ENCODE results near the gene SKOR2.

Gene SKOR2

DNA sequence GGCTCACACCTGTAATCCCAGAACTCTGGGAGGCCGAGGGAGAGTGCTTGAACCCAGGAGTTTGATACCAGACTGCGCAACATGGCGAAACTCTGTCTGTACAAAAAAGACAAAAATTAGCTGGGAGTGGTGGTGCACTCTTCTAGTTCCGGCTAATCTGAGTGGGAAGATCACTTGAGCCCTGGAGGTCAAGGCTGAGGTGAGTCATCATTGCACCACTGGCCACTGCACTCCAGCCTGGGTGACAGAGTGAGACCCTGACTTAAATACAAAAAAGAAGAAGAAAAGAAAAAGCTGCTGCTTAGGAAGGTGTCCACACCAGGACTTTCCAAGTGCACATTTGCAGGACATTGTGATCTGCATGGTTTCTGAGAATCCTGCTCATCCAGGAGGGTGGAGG is 16.4 kb downstream of the SKOR2 start:
- Histone ChIP-seq H3K27me3 (peaks cover 80% of the 10 kb centered on the region), H3K4me1 (ENCODE audit: control insufficient read depth in 1 of 2, insufficient read depth in 1 of 2, low read depth in 1 of 2, low read length in 1 of 2) (no peaks in the 10 kb centered on the region), H3K36me3 (no peaks in the 10 kb centered on the region), H3K9me3 (no peaks in the 10 kb centered on the region), H3K27ac (no peak overlapping the region), H3K4me3 (ENCODE audit: low read depth in 1 of 2, low read length in 1 of 2) (no peak overlapping the region)
- TF ChIP-seq, protein P1, sequence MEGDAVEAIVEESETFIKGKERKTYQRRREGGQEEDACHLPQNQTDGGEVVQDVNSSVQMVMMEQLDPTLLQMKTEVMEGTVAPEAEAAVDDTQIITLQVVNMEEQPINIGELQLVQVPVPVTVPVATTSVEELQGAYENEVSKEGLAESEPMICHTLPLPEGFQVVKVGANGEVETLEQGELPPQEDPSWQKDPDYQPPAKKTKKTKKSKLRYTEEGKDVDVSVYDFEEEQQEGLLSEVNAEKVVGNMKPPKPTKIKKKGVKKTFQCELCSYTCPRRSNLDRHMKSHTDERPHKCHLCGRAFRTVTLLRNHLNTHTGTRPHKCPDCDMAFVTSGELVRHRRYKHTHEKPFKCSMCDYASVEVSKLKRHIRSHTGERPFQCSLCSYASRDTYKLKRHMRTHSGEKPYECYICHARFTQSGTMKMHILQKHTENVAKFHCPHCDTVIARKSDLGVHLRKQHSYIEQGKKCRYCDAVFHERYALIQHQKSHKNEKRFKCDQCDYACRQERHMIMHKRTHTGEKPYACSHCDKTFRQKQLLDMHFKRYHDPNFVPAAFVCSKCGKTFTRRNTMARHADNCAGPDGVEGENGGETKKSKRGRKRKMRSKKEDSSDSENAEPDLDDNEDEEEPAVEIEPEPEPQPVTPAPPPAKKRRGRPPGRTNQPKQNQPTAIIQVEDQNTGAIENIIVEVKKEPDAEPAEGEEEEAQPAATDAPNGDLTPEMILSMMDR (IDR thresholded peaks at IDR 0.05) = no peak

DNA sequence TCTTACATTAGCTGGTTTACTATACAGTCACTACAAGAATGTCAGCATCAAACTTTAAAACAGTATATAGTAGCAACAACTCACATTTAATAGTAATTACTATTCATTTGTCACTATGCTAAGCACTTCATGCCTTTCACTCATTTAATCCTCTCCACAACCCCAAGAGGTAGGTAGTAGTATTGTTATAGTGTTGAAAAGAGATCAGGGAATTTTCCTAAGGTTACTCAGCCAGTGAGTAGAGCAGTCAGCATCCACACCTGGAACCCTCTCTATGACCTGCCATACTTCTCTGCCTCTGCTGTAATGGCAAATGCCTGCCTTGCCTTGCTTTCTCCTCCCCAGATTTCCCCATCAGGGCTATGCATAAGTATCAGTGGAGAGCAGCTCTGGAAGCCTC is 24.8 kb downstream of the SKOR2 start:
- no peak overlapping the region for H3K4me3 ChIP-seq (ENCODE audit: low read depth in 1 of 2, low read length in 1 of 2)
- no peak overlapping the region for H3K27ac ChIP-seq
- H3K36me3 ChIP-seq = no peaks in the 10 kb centered on the region
- no peaks in the 10 kb centered on the region for H3K4me1 ChIP-seq (ENCODE audit: control insufficient read depth in 1 of 2, insufficient read depth in 1 of 2, low read depth in 1 of 2, low read length in 1 of 2)
- no peaks in the 10 kb centered on the region for H3K9me3 ChIP-seq
- peaks cover 92% of the 10 kb centered on the region for H3K27me3 ChIP-seq
- TF ChIP-seq, protein P1 (IDR thresholded peaks at IDR 0.05) = no peak

DNA sequence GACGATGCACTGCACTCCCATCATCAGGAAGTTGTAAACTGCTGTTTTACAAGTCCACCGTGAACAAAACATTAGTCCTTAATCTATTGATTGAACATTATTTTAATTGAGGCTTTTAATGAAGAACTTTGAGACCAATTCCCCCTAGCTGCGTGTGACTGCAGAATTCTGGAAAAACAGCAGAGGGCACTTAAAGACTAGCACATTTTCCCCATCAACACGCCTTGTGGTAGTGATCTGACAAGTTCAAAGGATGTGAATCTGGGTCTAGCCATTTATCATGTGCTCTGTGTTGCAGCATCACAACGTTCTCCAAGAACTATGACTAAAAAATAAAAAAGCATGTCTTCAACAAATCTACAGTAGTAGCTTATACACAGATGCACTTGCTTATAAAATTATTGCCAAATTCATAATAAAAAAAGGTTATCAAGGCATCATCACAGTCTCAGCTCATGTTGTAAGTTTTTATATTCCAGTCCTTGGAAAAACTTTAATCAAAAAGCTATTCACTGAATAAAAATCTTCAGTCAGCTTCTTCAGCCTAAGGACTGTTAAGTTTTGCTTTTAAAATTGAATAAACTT is 35.8 kb downstream of the SKOR2 start:
- TF ChIP-seq, protein P1 (IDR thresholded peaks at IDR 0.05) = no peak
- peaks cover 96% of the 10 kb centered on the region for H3K27me3 ChIP-seq
- H3K4me1 ChIP-seq (ENCODE audit: control insufficient read depth in 1 of 2, insufficient read depth in 1 of 2, low read depth in 1 of 2, low read length in 1 of 2) = no peaks in the 10 kb centered on the region
- no peak overlapping the region for H3K4me3 ChIP-seq (ENCODE audit: low read depth in 1 of 2, low read length in 1 of 2)
- H3K36me3 ChIP-seq = no peaks in the 10 kb centered on the region
- H3K27ac ChIP-seq = no peak overlapping the region
- H3K9me3 ChIP-seq = no peaks in the 10 kb centered on the region

DNA sequence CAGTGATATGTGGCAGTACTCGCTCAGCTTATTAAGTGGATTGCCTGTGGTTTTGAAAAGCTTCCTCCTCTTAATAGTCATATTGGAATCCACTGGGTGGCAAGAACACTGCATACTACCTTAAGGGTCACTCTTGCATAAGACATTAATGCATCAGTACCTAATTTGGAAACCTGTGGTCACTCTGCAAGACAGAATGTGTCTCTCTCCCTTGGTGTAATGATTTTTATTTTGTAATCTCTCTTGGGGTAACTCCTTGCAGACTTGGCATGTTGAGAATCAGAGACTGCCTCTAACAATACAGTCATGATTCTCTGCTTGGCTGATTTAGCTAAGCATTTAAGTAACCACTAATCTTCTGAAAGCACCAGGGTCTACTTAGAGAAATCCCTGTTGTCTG is 42.3 kb downstream of the SKOR2 start:
- TF ChIP-seq, protein P1 (IDR thresholded peaks at IDR 0.05) = no peak

DNA sequence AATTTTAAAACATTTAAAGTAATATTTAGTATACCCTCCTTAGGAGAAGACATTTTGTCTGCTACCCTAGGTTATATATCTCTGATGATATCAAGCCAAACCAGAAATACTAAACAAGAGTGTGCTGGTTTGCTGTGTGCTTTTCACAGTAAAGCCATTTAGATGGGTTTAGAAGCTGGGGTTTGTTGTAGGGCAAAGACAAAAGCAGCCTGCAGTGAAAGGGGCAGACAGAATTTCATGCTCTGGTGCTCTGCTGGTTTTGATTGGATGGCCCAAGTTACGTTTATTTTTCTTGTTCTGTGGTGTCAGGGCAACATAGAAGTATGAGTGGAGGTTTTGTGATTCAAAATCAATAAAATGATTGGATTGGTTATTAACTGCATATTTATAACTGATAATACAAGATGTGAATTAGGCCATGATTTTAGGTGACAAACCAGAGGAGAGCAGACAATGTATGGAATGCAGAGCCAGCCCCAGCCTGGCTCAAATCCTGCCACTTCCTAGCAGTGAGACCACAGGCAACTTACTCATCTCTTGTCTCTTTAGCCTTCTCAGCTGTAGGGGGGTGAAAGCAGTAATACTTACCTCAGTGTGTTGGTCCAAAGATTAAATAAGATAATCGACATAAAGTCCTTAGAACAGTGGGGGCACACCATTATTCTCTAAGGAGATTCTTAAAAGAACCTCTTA is 44.4 kb downstream of the SKOR2 start:
- Histone ChIP-seq H3K4me3 (ENCODE audit: low read depth in 1 of 2, low read length in 1 of 2) (no peak overlapping the region), H3K4me1 (ENCODE audit: control insufficient read depth in 1 of 2, insufficient read depth in 1 of 2, low read depth in 1 of 2, low read length in 1 of 2) (no peaks in the 10 kb centered on the region), H3K36me3 (no peaks in the 10 kb centered on the region), H3K27me3 (peaks cover 96% of the 10 kb centered on the region), H3K9me3 (no peaks in the 10 kb centered on the region), H3K27ac (no peak overlapping the region)
- TF ChIP-seq, protein P1 (IDR thresholded peaks at IDR 0.05) = no peak

More for the DNA sequence above, 42.3 kb downstream of the SKOR2 start:
- H3K36me3 ChIP-seq = no peaks in the 10 kb centered on the region
- H3K27me3 ChIP-seq = peaks cover 96% of the 10 kb centered on the region
- no peaks in the 10 kb centered on the region for H3K9me3 ChIP-seq
- H3K27ac ChIP-seq = no peak overlapping the region
- no peak overlapping the region for H3K4me3 ChIP-seq (ENCODE audit: low read depth in 1 of 2, low read length in 1 of 2)
- no peaks in the 10 kb centered on the region for H3K4me1 ChIP-seq (ENCODE audit: control insufficient read depth in 1 of 2, insufficient read depth in 1 of 2, low read depth in 1 of 2, low read length in 1 of 2)

Data from neutrophil (primary cell).